GM12891 (cell line): Measurements from ENCODE around the gene GDAP1L1.

Experiments
- DNase-seq: peaks from one replicate; pipeline ENCODE4 v3.0.0; 2011; ENCODE audit warnings: low spot score; ENCODE audit not compliant: insufficient read length
- FAIRE-seq: peaks from 2 replicates; lab custom pipeline; 2011; peaks lifted over from hg19 to GRCh38; lab: Jason Lieb, UNC
- PAX5 ChIP-seq: IDR thresholded peaks from 2 replicates; pipeline ENCODE4 v1.6.1; 2011; ENCODE audit warnings: low read length, moderate library complexity, mild to moderate bottlenecking; ENCODE audit not compliant: insufficient read depth, severe bottlenecking
- POLR2A ChIP-seq: IDR thresholded peaks from 2 replicates; pipeline ENCODE4 v1.6.1; 2011; ENCODE audit warnings: low read depth, low read length, control low read depth
- POLR2AphosphoS5 ChIP-seq: IDR thresholded peaks from 2 replicates; pipeline ENCODE4 v1.6.1; 2011; ENCODE audit warnings: low read depth, low read length, control low read depth
- POU2F2 ChIP-seq: IDR thresholded peaks from 2 replicates; pipeline ENCODE4 v1.6.1; 2011; ENCODE audit warnings: low read depth, mild to moderate bottlenecking, control low read depth, low read length, moderate library complexity
- SPI1 ChIP-seq: IDR thresholded peaks from 2 replicates; pipeline ENCODE4 v1.6.1; 2011; ENCODE audit warnings: low read depth, low read length, control low read depth
- TAF1 ChIP-seq: IDR thresholded peaks from 2 replicates; pipeline ENCODE4 v1.6.1; 2011; ENCODE audit warnings: low read depth, low read length, control low read depth

GDAP1L1 gene

GRCh38 chr20:44218446-44218845 is 28.7 kb upstream of the GDAP1L1 start:
- TF ChIP-seq POU2F2: no peak
- no peak for TF ChIP-seq PAX5
- no peak for TF ChIP-seq TAF1
- TF ChIP-seq POLR2A: no peak
- TF ChIP-seq SPI1: peak; percentile 12; the same call in 1 of the 2 replicates
- TF ChIP-seq POLR2AphosphoS5: no peak
- no peak for FAIRE-seq
- DNase-seq: no peak

DNA sequence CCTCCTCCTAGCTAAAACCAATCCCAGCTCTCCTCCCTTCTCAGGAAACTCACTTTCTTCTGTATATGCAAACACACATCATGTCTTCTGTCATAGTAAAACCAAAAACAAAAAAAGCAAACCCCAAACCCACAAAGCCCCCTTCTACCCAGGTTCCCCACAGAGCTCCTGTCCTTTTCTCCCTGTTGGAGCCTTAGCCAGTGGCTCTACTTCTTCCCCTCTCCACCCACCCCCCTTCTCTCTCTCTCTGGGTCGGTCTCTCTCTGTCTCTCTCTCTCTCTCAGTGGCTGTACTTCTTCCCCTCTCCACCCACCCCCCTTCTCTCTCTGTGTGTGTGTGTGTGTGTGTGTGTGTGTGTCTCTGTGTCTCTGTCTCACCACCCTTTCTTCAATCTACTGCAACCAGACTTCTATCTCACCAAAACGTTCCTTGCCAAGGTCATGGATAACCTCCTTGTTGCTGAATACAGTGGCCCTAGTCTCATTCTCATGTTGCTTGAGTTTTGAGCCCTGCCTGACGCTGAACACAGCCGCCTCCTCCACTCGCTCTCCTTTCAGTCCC is 27.9 kb upstream of the GDAP1L1 start:
- no peak for DNase-seq
- TF ChIP-seq SPI1: no peak
- no peak for TF ChIP-seq POLR2AphosphoS5
- no peak for TF ChIP-seq PAX5
- no peak for TF ChIP-seq POLR2A
- no peak for TF ChIP-seq TAF1
- TF ChIP-seq POU2F2: no peak
- FAIRE-seq: no peak

DNA sequence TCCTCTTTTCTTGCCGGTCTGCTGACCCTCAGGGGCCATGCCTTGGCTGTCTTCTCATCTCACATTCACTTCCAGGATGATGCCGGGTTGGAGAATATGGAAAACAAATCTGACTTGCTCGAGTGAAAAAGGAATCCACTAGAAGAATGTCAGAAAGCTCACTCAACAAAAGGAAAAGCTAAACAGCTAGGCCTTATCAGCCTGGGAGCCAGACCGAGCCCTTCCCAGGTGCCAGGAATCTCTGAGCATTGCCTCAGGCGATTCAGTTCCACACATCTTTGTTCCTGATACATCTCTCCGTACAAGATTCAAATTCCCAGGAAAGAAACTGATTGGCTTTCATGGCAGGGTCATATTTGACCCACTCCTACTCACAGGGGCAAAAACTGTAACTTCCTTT is 27.3 kb upstream of the GDAP1L1 start:
- no peak for FAIRE-seq
- no peak for TF ChIP-seq PAX5
- TF ChIP-seq SPI1: no peak
- no peak for TF ChIP-seq TAF1
- TF ChIP-seq POLR2AphosphoS5: no peak
- no peak for TF ChIP-seq POU2F2
- TF ChIP-seq POLR2A: no peak

GRCh38 chr20:44221368-44221954 is 25.6 kb upstream of the GDAP1L1 start:
- FAIRE-seq (no peak), DNase-seq (no peak)
- no peak for TF ChIP-seq POLR2AphosphoS5
- TF ChIP-seq TAF1: no peak
- TF ChIP-seq SPI1: no peak
- no peak for TF ChIP-seq PAX5
- TF ChIP-seq POU2F2: no peak
- TF ChIP-seq POLR2A: no peak

More for the DNA sequence above, 27.3 kb upstream of the GDAP1L1 start:
- DNase-seq: no peak

DNA sequence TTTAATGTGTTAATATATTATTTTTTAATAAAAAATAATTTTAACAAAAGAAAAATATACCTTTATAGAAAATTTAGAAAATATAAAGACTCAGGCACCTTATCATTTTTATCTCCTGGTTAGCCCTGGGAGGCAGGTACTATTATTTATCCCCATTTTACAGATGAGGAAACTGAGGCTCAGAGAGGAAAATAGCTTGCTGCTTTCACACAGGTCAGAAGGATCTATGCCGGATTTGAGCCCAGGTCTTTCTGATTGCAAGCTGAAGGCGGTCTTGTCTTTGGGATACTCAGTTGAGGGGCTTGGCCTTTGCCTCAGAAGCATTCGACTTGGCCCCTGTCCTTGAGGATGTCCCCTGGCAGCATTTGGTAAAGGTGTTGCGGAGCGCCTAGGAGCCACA is 25.1 kb upstream of the GDAP1L1 start:
- DNase-seq (no peak), FAIRE-seq (no peak)
- TF ChIP-seq PAX5 (no peak), POLR2AphosphoS5 (no peak), SPI1 (no peak), TAF1 (no peak)

DNA sequence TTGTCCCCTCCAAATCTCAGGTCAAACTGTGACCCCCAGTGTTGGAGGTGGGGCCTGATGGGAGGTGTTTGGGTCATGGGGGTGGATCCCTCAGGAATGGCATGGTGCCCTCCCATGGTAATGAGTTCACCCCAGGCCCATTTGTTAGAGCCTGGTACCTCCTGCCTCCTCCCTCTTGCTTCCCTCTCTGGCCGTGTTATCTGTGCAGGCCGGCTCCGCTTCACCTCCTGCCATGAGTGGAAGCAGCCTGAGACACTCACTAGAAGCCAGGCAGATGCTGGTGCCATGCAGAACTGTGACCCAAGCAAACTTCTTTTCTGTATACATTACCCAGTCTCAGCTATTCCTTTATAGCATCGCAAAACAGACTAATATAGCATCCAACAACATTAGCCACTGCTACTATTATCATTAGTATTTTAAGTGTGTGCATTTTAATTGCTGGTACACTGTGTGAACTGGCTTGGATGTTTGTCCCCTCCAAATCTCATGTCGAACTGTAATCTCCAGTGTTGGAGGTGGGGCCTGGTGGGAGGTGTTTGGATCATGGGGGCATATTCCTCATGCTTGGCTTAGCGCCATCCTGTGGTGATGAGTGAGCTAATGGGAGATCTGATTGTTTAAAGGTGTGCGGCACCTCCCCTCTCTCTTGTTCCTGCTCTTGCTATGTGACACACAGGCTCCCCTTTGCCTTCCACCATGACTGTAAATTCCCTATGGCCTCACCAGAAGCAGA is 24.3 kb upstream of the GDAP1L1 start:
- FAIRE-seq (no peak), DNase-seq (no peak)
- no peak for TF ChIP-seq SPI1
- no peak for TF ChIP-seq POU2F2
- TF ChIP-seq POLR2A: no peak
- no peak for TF ChIP-seq TAF1

DNA sequence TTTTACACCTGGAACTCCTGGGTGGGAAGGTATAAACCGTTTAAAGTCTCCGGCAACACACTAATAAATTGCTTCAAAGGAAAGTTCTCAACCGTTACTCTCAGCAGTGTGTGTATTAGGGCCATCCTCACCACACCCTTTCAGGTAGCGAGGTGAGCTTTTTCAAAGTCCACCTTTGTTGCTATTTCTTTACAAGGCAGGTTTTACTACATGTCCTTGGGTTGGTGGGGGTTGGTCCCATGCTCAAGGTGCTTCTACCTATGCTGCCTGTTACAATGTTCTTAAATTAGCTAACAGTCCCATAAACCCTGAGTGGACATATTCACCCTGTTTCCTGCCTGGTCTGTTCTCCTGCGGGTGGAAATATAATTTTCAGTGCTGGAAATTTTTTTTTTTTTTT is 23.4 kb upstream of the GDAP1L1 start:
- TF ChIP-seq POU2F2: no peak
- no peak for TF ChIP-seq POLR2AphosphoS5
- TF ChIP-seq TAF1: no peak
- no peak for TF ChIP-seq POLR2A
- no peak for TF ChIP-seq PAX5
- TF ChIP-seq SPI1: no peak
- DNase-seq: no peak
- FAIRE-seq: no peak

DNA sequence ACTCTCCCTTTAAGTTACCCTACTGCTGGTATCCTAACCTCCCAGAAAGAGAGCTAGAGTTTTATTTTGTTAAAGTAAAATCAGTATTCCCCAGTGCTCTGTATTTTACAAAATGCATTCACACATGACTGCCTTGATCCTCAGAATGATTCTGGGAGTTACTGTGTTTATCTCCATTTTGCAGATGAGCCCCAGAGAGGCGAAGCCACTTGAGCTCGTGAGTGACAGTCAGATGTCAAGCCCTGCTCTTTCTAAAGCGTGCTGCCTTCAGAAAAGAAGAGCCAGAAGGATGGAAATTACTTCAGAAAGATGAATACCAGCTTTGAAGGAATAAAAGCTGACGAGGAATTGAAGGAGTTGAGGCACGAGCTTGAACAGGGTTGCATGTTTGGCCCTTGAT is 22.5 kb upstream of the GDAP1L1 start:
- TF ChIP-seq TAF1 (no peak), PAX5 (no peak), POLR2AphosphoS5 (no peak), POLR2A (no peak), SPI1 (no peak), POU2F2 (no peak)
- DNase-seq (no peak), FAIRE-seq (no peak)

DNA sequence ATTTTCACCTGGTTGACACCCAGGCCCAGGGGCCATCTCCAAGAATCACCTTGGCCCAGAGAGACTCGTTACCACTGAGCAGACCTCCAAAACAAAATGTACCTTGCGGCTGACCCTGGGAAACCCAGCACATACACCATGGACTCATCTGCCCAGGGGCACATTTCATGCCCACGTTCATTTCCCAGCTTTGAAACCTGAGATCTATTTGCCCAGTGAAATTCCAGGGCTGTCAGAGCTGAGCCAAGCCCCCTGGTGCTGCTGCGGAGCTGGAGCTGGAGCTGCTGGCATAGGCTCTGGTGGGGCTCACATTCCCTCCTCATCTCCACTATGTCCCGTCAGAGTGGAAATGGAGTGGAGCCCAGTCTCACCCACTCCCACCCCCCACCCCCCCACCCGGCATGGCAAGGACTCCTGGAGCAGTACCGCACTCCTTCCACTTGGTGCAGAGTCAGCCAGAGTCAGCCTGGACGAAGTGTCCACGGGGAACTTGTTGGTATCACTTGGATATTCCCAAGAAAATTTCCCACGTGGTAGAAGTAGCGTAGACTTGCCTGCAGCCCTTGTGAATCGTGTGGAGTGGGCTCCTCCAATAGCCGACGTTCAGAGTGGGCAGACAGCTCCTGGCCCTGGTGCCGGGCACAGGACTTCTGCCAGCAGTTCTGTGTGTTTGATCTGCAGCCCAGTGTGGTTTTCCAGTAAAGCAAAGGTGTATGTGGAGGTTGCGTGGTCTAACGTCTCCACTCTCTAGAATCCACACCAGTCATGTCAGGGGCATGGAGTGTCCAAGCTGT is 18.4 kb upstream of the GDAP1L1 start:
- TF ChIP-seq POLR2A (no peak), PAX5 (no peak), TAF1 (no peak)
- no peak for FAIRE-seq
- DNase-seq: no peak

DNA sequence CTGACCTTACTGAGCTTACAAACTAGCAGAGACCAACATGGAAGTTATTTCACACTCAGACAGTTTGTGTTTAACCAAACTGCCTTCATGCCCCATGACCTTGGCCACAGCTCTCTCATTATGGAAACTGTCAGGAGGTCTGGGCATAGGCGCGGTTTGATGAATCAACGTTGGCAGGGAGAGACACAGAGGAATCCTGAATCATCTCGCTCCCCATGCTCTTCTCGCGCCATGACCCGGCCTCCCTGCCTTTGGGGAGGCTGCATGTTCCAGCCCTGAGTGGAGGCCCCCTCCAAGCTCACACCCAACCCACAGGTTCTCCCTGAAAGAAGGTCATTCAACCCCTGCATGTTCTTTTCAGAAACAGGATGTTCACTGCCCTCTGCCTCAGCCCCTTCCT is 15.9 kb upstream of the GDAP1L1 start:
- no peak for TF ChIP-seq POLR2A
- TF ChIP-seq POU2F2: no peak
- TF ChIP-seq PAX5: no peak
- no peak for TF ChIP-seq POLR2AphosphoS5
- no peak for TF ChIP-seq SPI1
- no peak for TF ChIP-seq TAF1
- FAIRE-seq (no peak), DNase-seq (no peak)
